Measurements from ENCODE around the gene PRDM5.
A peak's percentile ranks its signal among the peaks of the same experiment; 100 is the strongest.

PRDM5 gene

GRCh38 chr4:120736312-120736711 is 186.2 kb downstream of the PRDM5 start:
- no peak for DNase-seq (ENCODE audit: low read depth)
- no peak for TF ChIP-seq CTCF (IDR thresholded peaks at IDR 0.05; ENCODE audit: low read length, missing control alignments)
- H3K4me3 ChIP-seq (replicated peaks; ENCODE audit: low read depth, low read length): no peak overlapping the region

GRCh38 chr4:120733968-120734367 is 188.6 kb downstream of the PRDM5 start:
- H3K4me3 ChIP-seq (replicated peaks; ENCODE audit: low read depth, low read length): no peak overlapping the region
- no peak for TF ChIP-seq CTCF (IDR thresholded peaks at IDR 0.05; ENCODE audit: low read length, missing control alignments)
- DNase-seq (ENCODE audit: low read depth): no peak

DNA sequence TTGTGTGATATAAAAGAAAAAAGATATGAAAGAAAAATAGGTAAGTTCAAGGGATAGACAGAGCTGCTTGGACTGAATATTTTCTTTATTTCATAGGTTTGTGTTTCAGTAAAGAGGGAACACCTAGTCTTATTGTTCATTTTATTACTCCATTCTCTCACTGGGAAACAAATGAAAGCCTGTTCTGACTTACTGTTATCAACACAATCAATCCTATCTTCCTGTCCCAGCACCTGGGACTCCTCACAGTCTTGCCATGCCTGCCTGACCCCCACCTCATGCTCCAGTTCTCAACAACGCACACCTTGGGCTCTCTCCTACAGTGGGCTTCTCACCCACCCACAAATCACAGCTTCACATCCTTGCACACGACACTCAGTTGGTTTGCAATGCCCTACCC is 189.5 kb downstream of the PRDM5 start:
- DNase-seq (ENCODE audit: low read depth): no peak
- no peak for TF ChIP-seq CTCF (IDR thresholded peaks at IDR 0.05; ENCODE audit: low read length, missing control alignments)
- H3K4me3 ChIP-seq (replicated peaks; ENCODE audit: low read depth, low read length): no peak overlapping the region

DNA sequence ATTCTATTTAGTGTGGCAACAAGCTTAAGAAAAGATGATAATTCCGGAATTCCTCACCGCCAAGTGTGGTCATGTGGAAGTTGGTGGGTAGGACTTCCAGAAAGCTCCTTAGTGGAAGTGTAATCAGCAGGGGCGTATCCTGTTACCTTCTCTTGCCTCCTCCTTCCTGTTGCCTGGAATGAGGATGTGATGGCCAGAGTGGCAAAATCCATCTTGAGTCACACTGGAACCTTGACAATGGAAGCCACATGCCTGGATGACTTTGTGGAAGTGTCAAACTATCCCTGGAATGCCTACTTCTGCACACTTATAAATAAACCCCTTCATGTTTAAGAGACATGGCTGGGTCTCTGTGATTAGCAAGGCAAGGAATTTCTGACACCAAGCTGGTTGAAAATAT is 191.0 kb downstream of the PRDM5 start:
- peak; percentile 5 for DNase-seq (ENCODE audit: low read depth)
- H3K4me3 ChIP-seq (replicated peaks; ENCODE audit: low read depth, low read length): no peak overlapping the region
- no peak for TF ChIP-seq CTCF (IDR thresholded peaks at IDR 0.05; ENCODE audit: low read length, missing control alignments)

DNA sequence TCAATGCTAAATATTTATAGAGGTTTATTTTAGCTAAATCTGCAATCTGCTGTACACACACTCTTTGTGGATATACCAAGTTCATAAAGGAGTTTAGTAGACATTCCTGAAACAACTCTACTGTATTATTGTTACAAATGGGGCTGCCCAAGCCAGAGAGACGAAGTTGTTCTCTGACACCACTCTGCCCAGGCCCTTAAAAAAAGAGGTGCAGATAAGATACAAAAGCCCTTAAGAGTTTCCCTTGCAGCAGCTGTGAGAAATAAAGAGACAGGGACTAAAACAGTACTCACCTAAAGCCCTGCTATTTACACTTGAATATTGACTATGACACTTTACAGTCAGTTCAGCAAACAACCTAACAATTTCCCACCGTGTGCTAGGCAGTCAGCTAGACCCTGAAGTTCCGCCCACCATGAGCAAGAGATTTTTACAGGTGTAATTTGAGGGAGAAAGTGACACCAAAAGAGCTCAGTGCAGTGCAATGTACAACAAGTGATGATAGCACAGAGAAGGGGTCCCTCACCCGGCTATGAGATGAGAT is 191.7 kb downstream of the PRDM5 start:
- H3K4me3 ChIP-seq (replicated peaks; ENCODE audit: low read depth, low read length): no peak overlapping the region
- no peak for DNase-seq (ENCODE audit: low read depth)
- TF ChIP-seq CTCF (IDR thresholded peaks at IDR 0.05; ENCODE audit: low read length, missing control alignments): no peak

GRCh38 chr4:120728892-120729675 is 193.4 kb downstream of the PRDM5 start:
- no peak for TF ChIP-seq CTCF (IDR thresholded peaks at IDR 0.05; ENCODE audit: low read length, missing control alignments)
- no peak overlapping the region for H3K4me3 ChIP-seq (replicated peaks; ENCODE audit: low read depth, low read length)
- DNase-seq (ENCODE audit: low read depth): no peak
